GM12878 (cell line): Measurements from ENCODE around the gene FXYD6. TPM values are rescaled to one million over a fixed set of nuclear protein-coding genes. Genes with fewer than 3 reads are reported as not detected.

Experiments
- ATAC-seq: fragments of 200-7000 bp; cut with Tn5 transposase; 3 replicates; pipeline ENCODE4 v1.9.1; 2020; ENCODE audit warnings: mild to moderate bottlenecking, moderate library complexity
- BruUV-seq: library from RNA; stranded (reverse); fragments of 400-500 nt; replicated peaks from 2 replicates; lab custom pipeline; 2021; lab: Mats Ljungman, UMichigan
- CTCF ChIA-PET: fragments of 300-600 bp; sonication (Branson Sonifier 250); formaldehyde crosslinking; extraction: SDS; loops from one replicate; lab custom pipeline; 2021; ENCODE audit warnings: inconsistent platforms; lab: Yijun Ruan, JAX
- POLR2A ChIA-PET: fragments of 350-600 bp; formaldehyde crosslinking; extraction: SDS; loops from one replicate; lab custom pipeline; 2021; ENCODE audit warnings: inconsistent platforms; lab: Charles Lee
- RAD21 ChIA-PET: fragments of 300-600 bp; sonication (Branson Sonifier 250); formaldehyde crosslinking; loops from one replicate; lab custom pipeline; 2023; ENCODE audit warnings: antibody characterized with exemption; ENCODE audit not compliant: unreplicated experiment; lab: Charles Lee
- SMC1A ChIA-PET: fragments of 300-600 bp; sonication (Branson Sonifier 250); formaldehyde crosslinking; loops from one replicate; lab custom pipeline; 2023; ENCODE audit not compliant: unreplicated experiment, uncharacterized antibody; lab: Charles Lee
- DNase-seq: peaks from one replicate; pipeline ENCODE4 v3.0.0-alpha.2; 2011; ENCODE audit warnings: low read depth, low spot score
- FAIRE-seq: peaks from 3 replicates; lab custom pipeline; 2011; peaks lifted over from hg19 to GRCh38; lab: Jason Lieb, UNC
- H2AFZ ChIP-seq: 2 replicates; pipeline ENCODE4 v1.6.0; 2011; ENCODE audit warnings: low read depth, low read length, control low read depth; ENCODE audit not compliant: control insufficient read depth
- H3K27ac ChIP-seq: 2 replicates; pipeline ENCODE4 v1.5.1; 2011; ENCODE audit warnings: control low read depth; ENCODE audit not compliant: control insufficient read depth, insufficient read depth
- H3K27me3 ChIP-seq, 2 experiments: replicated peaks in 1 of 2; 2 replicates each; pipeline versions ENCODE4 v1.6.0 to v1.6.1; 2011; ENCODE audit warnings: low read length in 1 of 2; ENCODE audit not compliant: control insufficient read depth in 2 of 2, insufficient read depth in 2 of 2
- H3K36me3 ChIP-seq, 2 experiments: 2 replicates each; pipeline ENCODE4 v1.5.1; 2011; ENCODE audit warnings: low read length in 1 of 2; ENCODE audit not compliant: control insufficient read depth in 2 of 2, insufficient read depth in 2 of 2
- H3K4me1 ChIP-seq: 2 replicates; pipeline ENCODE4 v1.6.1; 2011; ENCODE audit warnings: mild to moderate bottlenecking, low read length, moderate library complexity, mixed read lengths; ENCODE audit not compliant: control insufficient read depth, insufficient read depth
- H3K4me2 ChIP-seq: 2 replicates; pipeline ENCODE4 v1.6.0; 2011; ENCODE audit warnings: control low read depth; ENCODE audit not compliant: control insufficient read depth, insufficient read depth
- H3K4me3 ChIP-seq: fragments of 200-600 bp; sonication (generic); 2 replicates; pipeline ENCODE4 v1.5.1; 2016
- H3K79me2 ChIP-seq: 2 replicates; pipeline ENCODE4 v1.6.0; 2011; ENCODE audit warnings: low read length; ENCODE audit not compliant: control insufficient read depth, insufficient read depth
- H3K9ac ChIP-seq: 2 replicates; pipeline ENCODE4 v1.8.0; 2011; ENCODE audit warnings: low read length, control low read depth, mixed read lengths; ENCODE audit not compliant: control insufficient read depth, insufficient read depth
- H3K9me3 ChIP-seq: replicated peaks from 3 replicates; pipeline ENCODE4 v1.5.1; 2011; ENCODE audit warnings: mild to moderate bottlenecking, low read length; ENCODE audit not compliant: control insufficient read depth, insufficient read depth
- H4K20me1 ChIP-seq: 2 replicates; pipeline ENCODE4 v1.6.0; 2011; ENCODE audit not compliant: control insufficient read depth, insufficient read depth
- CBX3 ChIP-seq: fragments of 200-600 bp; sonication (generic); IDR thresholded peaks from 2 replicates; pipeline ENCODE4 v1.6.1; 2016; ENCODE audit warnings: low read depth, borderline replicate concordance
- DPF2 ChIP-seq: fragments of 450-650 bp; IDR thresholded peaks from 2 replicates; pipeline ENCODE4 v1.6.1; 2017; ENCODE audit warnings: mild to moderate bottlenecking
- IKZF1 ChIP-seq: fragments of 450-650 bp; conservative IDR thresholded peaks from 2 replicates; pipeline ENCODE4 v1.6.1; 2017; ENCODE audit warnings: antibody characterized with exemption, mild to moderate bottlenecking
- IKZF2 ChIP-seq, 2 experiments: fragments of 450-650 bp; IDR thresholded peaks; 2 replicates each; pipeline ENCODE4 v1.6.1; 2017; ENCODE audit warnings: mild to moderate bottlenecking in 2 of 2, moderate library complexity in 2 of 2
- NR2F1 ChIP-seq: fragments of 450-650 bp; conservative IDR thresholded peaks from 2 replicates; pipeline ENCODE4 v1.6.1; 2017; ENCODE audit warnings: mild to moderate bottlenecking
- WGBS: methylation state at CpG from one replicate; pipeline ENCODE4 v1.1.6; 2016; ENCODE audit warnings: low lambda C conversion rate; ENCODE audit not compliant: insufficient replicate concordance, insufficient coverage; ENCODE audit errors: missing lambda C conversion rate; 5-methylcytosine and 5-hydroxymethylcytosine counted together
- in situ Hi-C: fragments of 300-500 bp; cut with MboI; formaldehyde crosslinking; loops from 9 replicates; pipeline ENCODE4 v1.14.3; 2018; ENCODE audit warnings: mixed read lengths
- intact Hi-C: fragments of 100-400 bp; cut with micrococcal nuclease; formaldehyde crosslinking; loops from one replicate; pipeline ENCODE4 v1.14.2; 2022; ENCODE audit not compliant: unreplicated experiment
- polyA plus RNA-seq, 11 experiments: library from polyadenylated mRNA; depleted of rRNA in 4 of 11; unstranded in 6 of 11; stranded (reverse) in 5 of 11; fragments of >200 nt; fragmentation: Nextera tagmentation in 4 of 11; fragmentation: Illumina TruSeq in 1 of 11; extraction: Ambion mirVana in 4 of 11; extraction: Trizol in 1 of 11; gene quantifications; 1 replicate in 1 of 11; 2 replicates in 10 of 11; pipeline versions ENCODE4 v1.2.1 to v1.2.3, GENCODE V29; 2011 to 2016; ENCODE audit warnings: inconsistent platforms in 2 of 11, missing spikeins in 2 of 11, low read depth in 1 of 11
- total RNA-seq, 4 experiments: library from RNA; depleted of rRNA in 3 of 4; stranded (reverse); fragments of >200 nt in 3 of 4; fragmentation: Illumina TruSeq in 1 of 4; extraction: Trizol in 1 of 4; gene quantifications; 2 replicates each; pipeline versions ENCODE4 v1.2.1 to v1.2.3, GENCODE V29; 2013 to 2021
- TF ChIP-seq, protein P1 (sequence below): fragments of 450-650 bp; formaldehyde crosslinking; IDR thresholded peaks from 2 replicates; pipeline ENCODE4 v1.4.0; 2022; ENCODE audit warnings: mild to moderate bottlenecking, moderate library complexity
- TF ChIP-seq, protein P2 (sequence below): IDR thresholded peaks from 2 replicates; pipeline ENCODE4 v1.6.1; 2011; ENCODE audit warnings: borderline replicate concordance, low read depth, mild to moderate bottlenecking, moderate library complexity, low read length; ENCODE audit not compliant: insufficient read depth, poor library complexity, severe bottlenecking

The FXYD6 gene
- total and polyA plus RNA-seq, 10 of the 15 experiments (the other 5 are each of a cell fraction or from before 2014, with no cell fraction given): 0.09 to 2.0 (median 0.23) TPM; not detected in 2

DNA sequence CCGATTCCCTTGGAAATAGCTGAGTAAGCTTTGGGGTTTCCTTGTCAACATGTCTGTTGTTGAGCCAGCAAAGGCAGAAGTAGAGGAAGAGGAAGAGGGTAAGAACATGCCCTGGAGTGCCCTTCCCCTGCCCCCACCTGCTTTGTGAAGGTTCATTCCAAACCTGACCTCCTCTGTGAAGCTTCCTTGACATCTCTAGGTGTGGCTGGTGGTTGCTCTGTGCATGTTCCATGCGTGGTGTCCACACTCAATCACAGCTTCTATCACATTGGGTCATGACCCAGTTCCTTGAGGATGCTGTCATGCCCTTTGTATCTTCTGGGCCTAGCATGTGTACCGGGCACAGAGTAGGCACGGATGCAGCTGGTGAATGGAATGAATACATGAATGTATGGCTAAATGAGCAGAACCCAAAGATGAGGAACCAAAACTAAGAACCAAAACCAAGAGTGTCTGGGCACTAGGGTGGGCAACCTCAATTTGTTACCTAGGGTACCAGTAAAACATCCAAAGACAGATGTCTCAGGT is 23.7 kb upstream of the FXYD6 start:
- no peaks in the 10 kb centered on the region for H3K36me3 ChIP-seq
- WGBS: 2% methylated on average over 4 of the region's 4 CpGs
- no peak overlapping the region for H2AFZ ChIP-seq
- no peak overlapping the region for H3K9ac ChIP-seq
- no peaks in the 10 kb centered on the region for H4K20me1 ChIP-seq
- RAD21 ChIA-PET: interaction anchor here (0.6 kb wide), 1 partner anchor 136 kb away, joined by 3 read pairs; no protein-coding TSS in a partner anchor
- SMC1A ChIA-PET: interaction anchor here (0.8 to 6.4 kb wide), 8 partner anchors 8 to 153 kb away, joined by 3 to 29 read pairs (median 4); no protein-coding TSS in a partner anchor
- POLR2A ChIA-PET: no interaction called here
- peaks cover 4% of the 10 kb centered on the region for H3K4me1 ChIP-seq
- no peaks in the 10 kb centered on the region for H3K79me2 ChIP-seq
- H3K27me3 ChIP-seq: no peaks in the 10 kb centered on the region
- TF ChIP-seq CBX3: no peak
- 0 out of 2 replicates have a peak, but pooled peaks have one; percentile 11 for TF ChIP-seq NR2F1
- TF ChIP-seq, protein P1, sequence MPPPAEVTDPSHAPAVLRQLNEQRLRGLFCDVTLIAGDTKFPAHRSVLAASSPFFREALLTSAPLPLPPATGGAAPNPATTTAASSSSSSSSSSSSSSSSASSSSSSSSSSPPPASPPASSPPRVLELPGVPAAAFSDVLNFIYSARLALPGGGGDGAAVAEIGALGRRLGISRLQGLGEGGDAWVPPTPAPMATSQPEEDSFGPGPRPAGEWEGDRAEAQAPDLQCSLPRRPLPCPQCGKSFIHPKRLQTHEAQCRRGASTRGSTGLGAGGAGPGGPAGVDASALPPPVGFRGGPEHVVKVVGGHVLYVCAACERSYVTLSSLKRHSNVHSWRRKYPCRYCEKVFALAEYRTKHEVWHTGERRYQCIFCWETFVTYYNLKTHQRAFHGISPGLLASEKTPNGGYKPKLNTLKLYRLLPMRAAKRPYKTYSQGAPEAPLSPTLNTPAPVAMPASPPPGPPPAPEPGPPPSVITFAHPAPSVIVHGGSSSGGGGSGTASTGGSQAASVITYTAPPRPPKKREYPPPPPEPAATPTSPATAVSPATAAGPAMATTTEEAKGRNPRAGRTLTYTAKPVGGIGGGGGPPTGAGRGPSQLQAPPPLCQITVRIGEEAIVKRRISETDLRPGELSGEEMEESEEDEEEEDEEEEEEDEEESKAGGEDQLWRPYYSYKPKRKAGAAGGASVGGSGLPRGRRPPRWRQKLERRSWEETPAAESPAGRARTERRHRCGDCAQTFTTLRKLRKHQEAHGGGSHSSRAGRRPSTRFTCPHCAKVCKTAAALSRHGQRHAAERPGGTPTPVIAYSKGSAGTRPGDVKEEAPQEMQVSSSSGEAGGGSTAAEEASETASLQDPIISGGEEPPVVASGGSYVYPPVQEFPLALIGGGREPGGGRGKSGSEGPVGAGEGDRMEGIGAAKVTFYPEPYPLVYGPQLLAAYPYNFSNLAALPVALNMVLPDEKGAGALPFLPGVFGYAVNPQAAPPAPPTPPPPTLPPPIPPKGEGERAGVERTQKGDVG (CRISPR knock-in tag): no peak
- TF ChIP-seq DPF2: peak; percentile 37; the same call in 1 of the 2 replicates
- peak; percentile 43 for TF ChIP-seq IKZF1
- TF ChIP-seq, protein P2, sequence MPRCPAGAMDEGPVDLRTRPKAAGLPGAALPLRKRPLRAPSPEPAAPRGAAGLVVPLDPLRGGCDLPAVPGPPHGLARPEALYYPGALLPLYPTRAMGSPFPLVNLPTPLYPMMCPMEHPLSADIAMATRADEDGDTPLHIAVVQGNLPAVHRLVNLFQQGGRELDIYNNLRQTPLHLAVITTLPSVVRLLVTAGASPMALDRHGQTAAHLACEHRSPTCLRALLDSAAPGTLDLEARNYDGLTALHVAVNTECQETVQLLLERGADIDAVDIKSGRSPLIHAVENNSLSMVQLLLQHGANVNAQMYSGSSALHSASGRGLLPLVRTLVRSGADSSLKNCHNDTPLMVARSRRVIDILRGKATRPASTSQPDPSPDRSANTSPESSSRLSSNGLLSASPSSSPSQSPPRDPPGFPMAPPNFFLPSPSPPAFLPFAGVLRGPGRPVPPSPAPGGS: no peak
- TF ChIP-seq IKZF2 (IDR thresholded peaks at IDR 0.05): peak; percentile 40 to 43
- ATAC-seq: peak; percentile 93
- in situ Hi-C loops: no loop called here
- DNase-seq: peak; percentile 60
- BruUV-seq: no TSS peak
- H3K4me2 ChIP-seq: no peak overlapping the region
- CTCF ChIA-PET: interaction anchor here (1.4 to 5.8 kb wide), 7 partner anchors 30 to 93 kb away, joined by 3 to 32 read pairs (median 9); no protein-coding TSS in a partner anchor
- FAIRE-seq: peak; percentile 75
- H3K4me3 ChIP-seq: no peak overlapping the region
- no peak overlapping the region for H3K27ac ChIP-seq
- no peaks in the 10 kb centered on the region for H3K9me3 ChIP-seq
- intact Hi-C loops: no loop called here
